ENCODE results near the gene FOXD4.
"Not testable (repeated sequence)": the region's sequence is repeated elsewhere in the genome, so short reads cannot be mapped to it uniquely, and the experiment has no call there.

The FOXD4 gene

GRCh38 chr9:117995-118467 is at the start of gene FOXD4:
FOXD4 (minus strand) TSS chr9:118417; CDS start chr9:118119, 298 bp downstream.
- DNase-seq, result not testable (repeated sequence)

GRCh38 chr9:159871-160270 is 41.7 kb upstream of the FOXD4 start:
- DNase-seq, result not testable (repeated sequence)

GRCh38 chr9:151173-151572 is 33.0 kb upstream of the FOXD4 start:
- DNase-seq, result not testable (repeated sequence)

- DNase-seq, result not testable (repeated sequence)
Measured at GRCh38 chr9:139880-140279, 21.7 kb upstream of the FOXD4 start.

GRCh38 chr9:117144-117994 is 848 bp downstream of the FOXD4 start:
- DNase-seq, result not testable (repeated sequence)

GRCh38 chr9:116239-117077 is 1.8 kb downstream of the FOXD4 start:
- DNase-seq, result not testable (repeated sequence)

GRCh38 chr9:115118-115451 is 3.1 kb downstream of the FOXD4 start:
- DNase-seq, result not testable (repeated sequence)

GRCh38 chr9:114267-115117 is 3.7 kb downstream of the FOXD4 start:
- DNase-seq, result not testable (repeated sequence)

- DNase-seq, result not testable (repeated sequence)
Measured at GRCh38 chr9:113468-114266, 4.5 kb downstream of the FOXD4 start.

GRCh38 chr9:112589-113467 is 5.4 kb downstream of the FOXD4 start:
- not testable (repeated sequence) for DNase-seq

GRCh38 chr9:110672-111071 is 7.5 kb downstream of the FOXD4 start:
- DNase-seq, result not testable (repeated sequence)

- not testable (repeated sequence) for DNase-seq
Measured at GRCh38 chr9:109540-109939, 8.7 kb downstream of the FOXD4 start.

GRCh38 chr9:108742-109495 is 9.3 kb downstream of the FOXD4 start:
- DNase-seq, result not testable (repeated sequence)

- DNase-seq, result not testable (repeated sequence)
Measured at GRCh38 chr9:105991-106390, 12.2 kb downstream of the FOXD4 start.

- DNase-seq, result not testable (repeated sequence)
Measured at GRCh38 chr9:100430-100829, 17.8 kb downstream of the FOXD4 start.

GRCh38 chr9:99867-100266 is 18.4 kb downstream of the FOXD4 start:
- DNase-seq, result not testable (repeated sequence)

GRCh38 chr9:98775-99174 is 19.4 kb downstream of the FOXD4 start:
- not testable (repeated sequence) for DNase-seq

GRCh38 chr9:94992-95391 is 23.2 kb downstream of the FOXD4 start:
- DNase-seq, result not testable (repeated sequence)

- not testable (repeated sequence) for DNase-seq
Measured at GRCh38 chr9:94323-94722, 23.9 kb downstream of the FOXD4 start.

- not testable (repeated sequence) for DNase-seq
Measured at GRCh38 chr9:93909-94308, 24.3 kb downstream of the FOXD4 start.

Data from activated T-cell treated with anti-CD3 and anti-CD28 coated beads for 4 hours (primary cell).